H1 (cell line): ENCODE measurements around the gene HDAC9.

Experiments
- BACH1 ChIP-seq: IDR thresholded peaks from 2 replicates; pipeline ENCODE4 v1.6.1; 2012; ENCODE audit warnings: low read length, improper control_type of control experiment
- MAX ChIP-seq: IDR thresholded peaks from 2 replicates; pipeline ENCODE4 v1.6.1; 2012; ENCODE audit warnings: inconsistent platforms
- POLR2AphosphoS5 ChIP-seq: IDR thresholded peaks from 2 replicates; pipeline ENCODE4 v1.6.1; 2011; ENCODE audit warnings: low read depth, low read length

DNA sequence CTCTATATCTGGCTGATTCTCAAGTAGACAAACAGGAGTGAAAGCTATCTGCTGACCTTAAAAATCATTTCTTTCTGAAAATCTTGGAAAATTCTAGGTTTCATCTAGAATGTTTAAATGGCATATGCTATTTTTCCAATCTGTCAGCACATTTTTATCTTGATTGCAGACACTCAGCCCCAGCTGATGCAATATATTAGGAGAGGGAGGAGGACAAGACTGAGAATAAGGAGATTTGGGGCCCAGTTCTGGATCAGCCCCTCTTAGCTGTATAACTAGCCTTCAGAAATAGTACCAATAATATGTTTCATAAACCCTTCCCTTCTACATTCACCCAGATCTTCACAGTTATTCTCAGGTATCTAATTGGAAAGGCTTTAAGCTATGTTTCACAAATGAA, 131.2 kb downstream of the HDAC9 start:
- TF ChIP-seq POLR2AphosphoS5 (no peak), BACH1 (no peak), MAX (no peak)
